ENCODE results near the gene SUN1.

GRCh38 chr7:825386-825785 is 6.9 kb upstream of the SUN1 start:
- TF ChIP-seq CTCF (conservative IDR thresholded peaks at IDR 0.05; ENCODE audit: low read depth in 2 of 2) (no peak), EZH2phosphoT487 (IDR thresholded peaks at IDR 0.05; ENCODE audit: unreplicated experiment) (no peak), REST (IDR thresholded peaks at IDR 0.05; ENCODE audit: unreplicated experiment) (no peak), POLR2AphosphoS5 (IDR thresholded peaks at IDR 0.05; ENCODE audit: low read depth) (no peak), EZH2 (IDR thresholded peaks at IDR 0.05; ENCODE audit: low read depth, unreplicated experiment) (no peak), CREB1 (CRISPR knock-in tag; IDR thresholded peaks at IDR 0.05; ENCODE audit: low read depth) (no peak), ZNF462 (CRISPR knock-in tag; IDR thresholded peaks at IDR 0.05) (no peak), JUNB (IDR thresholded peaks at IDR 0.05; ENCODE audit: unreplicated experiment) (no peak), NANOG (IDR thresholded peaks at IDR 0.05; ENCODE audit: borderline replicate concordance) (no peak), ETS1 (IDR thresholded peaks at IDR 0.05) (no peak), ZNF114 (CRISPR knock-in tag; IDR thresholded peaks at IDR 0.05) (no peak)

All from GM23338 (cell line).